Fibroblast of peridontal ligament (primary cell): Measurements from ENCODE around the gene KLHDC4.
"Not testable (repeated sequence)": the region's sequence is repeated elsewhere in the genome, so short reads cannot be mapped to it uniquely, and the experiment has no call there.

Experiments used
- DNase-seq: peaks from one replicate; pipeline ENCODE4 v3.0.0-alpha.2; 2010; ENCODE audit errors: extremely low read depth

Gene KLHDC4

GRCh38 chr16:87788730-87789436 lies 23.1 kb upstream of the KLHDC4 start:
- DNase-seq, result not testable (repeated sequence)

DNA sequence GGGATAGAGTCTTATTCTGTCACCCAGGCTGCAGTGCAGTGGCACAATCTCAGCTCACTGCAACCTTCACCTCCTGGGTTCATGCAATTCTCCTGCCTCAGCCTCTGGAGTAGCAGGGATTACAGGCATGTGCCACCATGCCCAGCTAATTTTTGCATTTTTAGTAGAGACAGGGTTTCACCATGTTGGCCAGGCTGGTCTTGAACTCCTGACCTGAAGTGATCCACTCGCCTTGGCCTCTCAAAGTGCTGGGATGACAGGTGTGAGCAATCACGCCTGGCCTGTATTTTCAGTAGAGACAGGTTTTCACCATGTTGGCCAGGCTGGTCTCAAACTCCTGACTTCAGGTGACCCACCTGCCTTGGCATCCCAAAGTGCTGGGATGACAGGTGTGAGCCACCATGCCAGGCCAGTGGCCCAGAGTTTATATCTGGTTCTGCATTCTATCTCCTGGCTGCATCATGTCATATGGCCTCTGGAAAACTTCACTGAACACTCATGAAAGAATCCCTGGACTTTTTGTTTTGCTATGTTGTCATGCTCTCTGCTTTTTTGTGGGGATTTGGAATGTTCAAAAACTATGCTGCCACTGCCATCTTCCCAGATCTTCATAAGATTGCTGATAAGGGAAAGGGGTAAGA lies 21.8 kb upstream of the KLHDC4 start:
- DNase-seq, result not testable (repeated sequence)

DNA sequence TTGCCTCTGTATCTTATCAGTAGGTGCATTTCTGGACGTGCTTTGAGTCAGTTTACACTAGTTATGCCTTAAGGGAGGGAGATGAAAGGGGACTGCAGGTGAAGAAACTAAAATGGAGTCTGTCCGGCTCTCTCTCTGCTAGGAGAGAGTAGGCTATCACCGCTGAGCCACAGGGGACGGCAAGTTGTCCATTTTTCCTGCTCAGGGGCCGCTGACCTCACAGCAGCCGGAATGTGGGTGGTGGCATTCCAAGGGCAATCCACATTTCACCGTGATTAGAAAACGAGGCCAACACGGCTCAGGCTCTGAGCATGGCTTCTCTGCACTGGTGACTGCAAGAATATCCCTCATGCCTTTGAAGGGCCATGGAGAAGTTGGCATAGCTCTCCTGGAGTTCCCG lies 19.0 kb upstream of the KLHDC4 start:
- peak; percentile 26 for DNase-seq

GRCh38 chr16:87782033-87782432 lies 16.2 kb upstream of the KLHDC4 start:
- no peak for DNase-seq

- no peak for DNase-seq
Observed at GRCh38 chr16:87780385-87780989, 14.7 kb upstream of the KLHDC4 start.

DNA sequence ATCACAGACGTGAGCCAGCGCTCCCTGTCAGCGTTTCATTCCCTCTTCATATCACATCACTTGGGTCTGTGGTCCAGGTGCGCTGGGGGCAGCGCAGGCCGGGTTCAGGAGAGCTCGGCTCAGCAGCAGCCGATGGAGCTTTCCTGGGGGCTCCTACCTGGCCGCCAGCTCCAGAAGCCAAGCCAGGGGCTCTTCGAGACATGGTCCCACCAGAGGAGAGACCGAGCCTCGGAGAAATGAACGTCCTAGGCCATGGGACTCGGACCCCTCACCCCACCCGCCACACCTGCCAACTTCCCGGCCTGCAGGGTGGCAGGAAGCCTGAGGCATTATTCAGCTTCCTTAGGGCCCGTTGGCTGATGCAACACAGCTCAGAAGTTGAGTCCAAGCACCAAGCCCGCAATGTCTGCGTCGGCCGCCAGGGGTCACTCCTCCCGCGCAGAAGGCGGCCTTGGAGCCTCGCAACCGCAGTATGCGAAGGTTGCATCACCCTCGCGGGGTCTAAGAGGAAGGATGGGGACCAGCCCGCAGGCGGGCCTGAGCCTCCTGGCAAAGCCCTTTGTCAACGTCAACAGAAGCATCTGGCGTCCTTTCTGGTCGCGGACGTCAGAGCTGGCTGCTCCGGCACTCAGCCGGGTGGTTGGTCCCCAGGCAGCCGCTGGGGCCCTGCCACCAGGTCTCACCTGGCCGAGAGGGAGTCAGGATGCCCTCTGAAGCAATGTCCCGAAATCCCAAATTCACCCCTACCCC lies 13.2 kb upstream of the KLHDC4 start:
- peak; percentile 96 for DNase-seq

- DNase-seq, result no peak
Observed at GRCh38 chr16:87778476-87778829, 12.7 kb upstream of the KLHDC4 start.

DNA sequence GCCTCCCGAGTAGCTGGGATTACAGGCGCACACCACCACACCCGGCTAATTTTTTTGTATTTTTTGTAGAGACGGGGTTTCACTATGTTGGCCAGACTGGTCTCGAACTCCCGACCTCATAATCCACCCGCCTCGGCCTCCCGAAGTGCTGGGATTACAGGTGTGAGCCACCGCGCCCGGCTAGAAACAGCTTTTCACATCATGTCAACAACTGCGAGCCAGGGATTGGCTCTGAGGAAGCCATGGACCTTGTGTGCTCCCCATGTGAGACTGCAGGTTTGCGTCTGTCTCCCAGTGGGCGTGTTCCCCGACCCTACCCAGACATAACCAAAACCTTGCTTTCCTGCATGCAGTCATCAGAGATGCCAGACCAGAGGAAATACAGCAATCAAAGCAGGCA lies 8.1 kb upstream of the KLHDC4 start:
- not testable (repeated sequence) for DNase-seq

DNA sequence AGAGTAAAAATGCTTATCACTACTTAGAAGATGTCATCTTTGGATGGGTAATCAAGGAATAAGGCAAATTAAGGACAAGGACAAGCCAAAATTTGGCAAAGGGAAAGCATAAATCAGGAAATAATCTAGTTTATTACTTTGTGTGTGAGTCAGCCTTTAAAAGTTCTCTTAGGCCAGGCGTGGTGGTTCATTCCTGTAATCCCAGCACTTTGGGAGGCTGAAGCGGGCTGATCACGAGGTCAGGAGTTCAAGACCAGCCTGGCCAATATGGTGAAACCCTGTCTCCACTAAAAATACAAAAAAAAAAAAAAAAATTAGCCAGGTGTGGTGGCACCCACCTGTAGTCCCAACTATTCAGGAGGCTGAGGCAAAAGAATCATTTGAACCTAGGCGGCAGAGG lies 1.7 kb upstream of the KLHDC4 start:
- not testable (repeated sequence) for DNase-seq

DNA sequence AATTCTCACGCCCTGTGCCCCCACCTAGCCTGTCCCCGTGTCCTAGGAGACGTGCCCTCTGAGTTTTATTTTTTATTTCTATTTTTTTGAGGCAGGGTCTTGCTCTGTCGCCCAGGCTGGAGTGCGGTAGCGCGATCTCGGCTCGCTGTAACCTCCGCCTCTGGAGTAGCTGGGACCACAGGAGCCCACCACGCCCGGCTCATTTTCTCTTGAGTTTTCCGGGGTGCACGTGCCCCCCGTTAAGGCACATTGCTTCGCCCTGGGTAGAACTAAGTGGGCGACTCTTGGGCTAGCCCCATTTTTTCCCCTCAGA lies 655 bp upstream of the KLHDC4 start:
- DNase-seq, result no peak

DNA sequence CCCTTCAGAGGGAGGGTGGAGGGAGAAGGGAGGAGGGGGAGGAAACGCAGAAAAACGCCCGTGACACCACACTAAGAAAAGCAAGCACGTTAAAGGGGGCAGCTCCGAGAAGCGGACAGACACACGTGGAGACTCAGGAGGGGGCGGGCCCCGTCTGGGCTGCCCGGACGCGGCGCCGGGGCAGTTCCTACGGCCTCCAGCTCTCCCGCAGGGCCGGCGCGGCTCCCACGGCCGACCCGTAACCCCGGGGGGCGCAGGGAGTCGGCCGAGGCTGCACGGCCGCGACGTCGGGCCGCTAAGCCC lies 362 bp downstream of the KLHDC4 start:
- DNase-seq, result no peak

- DNase-seq, result no peak
Observed at GRCh38 chr16:87764600-87765472, 950 bp downstream of the KLHDC4 start.

DNA sequence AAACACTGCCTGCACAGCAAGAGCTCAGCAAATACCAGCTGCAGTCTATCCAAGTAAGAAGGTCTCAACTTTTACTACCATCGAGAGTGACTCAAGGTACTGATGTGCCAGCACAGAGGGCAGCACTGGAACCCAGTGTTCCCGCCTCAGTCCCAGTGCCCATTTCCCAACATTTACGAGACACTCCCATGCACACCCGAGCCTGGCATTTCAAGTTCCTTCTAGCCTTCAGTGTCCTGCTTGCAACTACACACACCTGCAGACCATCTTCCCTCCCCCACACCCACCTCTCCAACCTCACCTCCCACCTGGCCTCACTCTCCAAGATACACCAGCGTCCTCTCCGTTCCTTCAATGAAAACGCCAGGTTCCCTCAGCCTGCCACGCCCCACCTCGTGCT lies 3.2 kb downstream of the KLHDC4 start:
- DNase-seq, result no peak

DNA sequence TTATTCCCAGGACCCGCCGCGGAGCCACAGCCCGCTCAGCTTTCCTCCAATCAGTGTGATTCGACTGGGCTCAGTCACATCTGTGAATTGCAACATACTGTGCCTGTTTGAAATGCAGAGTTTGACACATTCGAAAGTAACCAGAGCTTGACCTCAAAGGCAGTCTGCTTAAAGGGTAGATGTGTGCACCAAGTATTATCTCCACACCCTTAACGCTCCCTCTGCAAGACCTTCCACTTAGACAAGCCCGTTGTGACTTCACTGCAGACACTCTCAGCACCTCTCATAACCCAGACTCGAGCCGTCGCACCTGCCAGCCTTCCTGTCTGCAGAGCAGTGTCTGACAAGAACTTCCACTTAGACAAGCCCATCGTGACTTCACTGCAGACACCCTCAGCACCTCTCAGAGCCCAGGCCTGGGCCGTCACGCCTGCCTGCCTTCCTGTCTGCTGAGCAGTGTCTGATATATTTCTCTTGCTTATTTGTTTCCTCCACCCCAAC lies 3.7 kb downstream of the KLHDC4 start:
- DNase-seq, result no peak

DNA sequence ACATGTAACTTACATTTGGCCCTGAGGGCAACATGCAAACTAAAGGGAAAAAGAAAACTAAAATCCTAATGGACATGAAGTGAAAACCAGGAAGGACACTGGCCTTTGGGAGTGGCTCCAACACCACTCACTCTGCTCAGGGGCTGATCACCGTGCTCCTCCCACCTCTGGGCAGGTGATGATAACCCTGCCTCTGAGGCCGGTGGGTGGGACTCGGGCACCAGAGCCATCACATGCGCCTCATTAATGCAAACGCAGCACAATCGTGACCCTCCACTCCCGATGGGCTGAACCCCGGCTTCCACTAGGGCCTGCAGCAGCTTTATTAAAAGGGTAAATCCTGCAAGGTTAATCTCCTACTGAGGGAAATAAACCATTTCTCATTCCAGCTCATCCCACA lies 4.7 kb downstream of the KLHDC4 start:
- DNase-seq, result no peak

GRCh38 chr16:87757841-87758426 lies 7.9 kb downstream of the KLHDC4 start:
- peak; percentile 51 for DNase-seq

GRCh38 chr16:87754535-87754934 lies 11.3 kb downstream of the KLHDC4 start:
- no peak for DNase-seq

DNA sequence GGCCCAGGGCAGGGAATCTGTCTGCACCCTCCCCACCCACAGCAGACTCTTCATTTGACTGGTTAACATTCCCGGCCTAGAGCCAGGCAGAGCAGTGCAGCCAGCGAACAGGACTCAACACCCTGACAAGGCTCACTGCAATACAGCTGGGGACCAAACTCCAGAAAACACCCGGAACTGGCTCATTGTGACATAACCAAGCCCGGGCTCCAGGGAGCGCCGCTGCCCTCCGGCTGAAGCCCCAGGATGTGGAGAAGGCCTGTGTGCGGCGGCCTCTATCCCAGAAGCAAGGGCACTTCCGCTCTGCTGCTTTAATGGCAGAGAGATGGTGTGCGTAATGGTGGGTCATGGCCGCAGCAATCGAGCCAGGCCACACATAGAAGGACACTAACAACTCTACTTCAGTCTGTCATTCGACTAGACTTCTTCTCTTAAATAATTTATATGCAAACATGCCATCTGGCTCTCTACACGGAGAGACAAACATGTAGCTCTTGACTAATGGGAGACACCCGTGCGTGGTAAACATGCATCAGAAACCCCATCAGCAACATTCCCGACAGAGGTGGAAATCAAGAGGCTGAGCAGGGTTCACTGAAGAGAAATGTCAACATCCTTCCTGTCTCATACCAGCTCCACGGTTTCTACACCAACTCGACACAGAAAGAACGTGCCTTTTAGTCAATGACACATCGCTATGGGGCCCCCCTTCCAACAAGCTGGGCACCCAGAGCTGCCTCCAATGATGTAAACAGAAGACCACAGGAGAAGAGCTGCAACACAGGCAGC lies 18.0 kb downstream of the KLHDC4 start:
- DNase-seq, result no peak

- DNase-seq, result no peak
Observed at GRCh38 chr16:87746178-87746577, 19.6 kb downstream of the KLHDC4 start.

GRCh38 chr16:87744750-87745514 lies 20.9 kb downstream of the KLHDC4 start:
- no peak for DNase-seq
